Stimulated activated CD4-positive, alpha-beta T cell treated with anti-CD3 and anti-CD28 coated beads, Interleukin-1b, Interleukin-23, amount 100 ng/mL, for 48 hours (primary cell): ENCODE data around the gene DAAM1.

Source experiments
- DNase-seq: peaks from one replicate; pipeline ENCODE4 v3.0.0-alpha.2; 2020

The DAAM1 gene

GRCh38 chr14:59293935-59294661 is 105.6 kb downstream of the DAAM1 start:
- no peak for DNase-seq

GRCh38 chr14:59294662-59294992 is 106.2 kb downstream of the DAAM1 start:
- no peak for DNase-seq

GRCh38 chr14:59295951-59296350 is 107.5 kb downstream of the DAAM1 start:
- no peak for DNase-seq

- no peak for DNase-seq
Observed at GRCh38 chr14:59296508-59296907, 108.0 kb downstream of the DAAM1 start.

DNA sequence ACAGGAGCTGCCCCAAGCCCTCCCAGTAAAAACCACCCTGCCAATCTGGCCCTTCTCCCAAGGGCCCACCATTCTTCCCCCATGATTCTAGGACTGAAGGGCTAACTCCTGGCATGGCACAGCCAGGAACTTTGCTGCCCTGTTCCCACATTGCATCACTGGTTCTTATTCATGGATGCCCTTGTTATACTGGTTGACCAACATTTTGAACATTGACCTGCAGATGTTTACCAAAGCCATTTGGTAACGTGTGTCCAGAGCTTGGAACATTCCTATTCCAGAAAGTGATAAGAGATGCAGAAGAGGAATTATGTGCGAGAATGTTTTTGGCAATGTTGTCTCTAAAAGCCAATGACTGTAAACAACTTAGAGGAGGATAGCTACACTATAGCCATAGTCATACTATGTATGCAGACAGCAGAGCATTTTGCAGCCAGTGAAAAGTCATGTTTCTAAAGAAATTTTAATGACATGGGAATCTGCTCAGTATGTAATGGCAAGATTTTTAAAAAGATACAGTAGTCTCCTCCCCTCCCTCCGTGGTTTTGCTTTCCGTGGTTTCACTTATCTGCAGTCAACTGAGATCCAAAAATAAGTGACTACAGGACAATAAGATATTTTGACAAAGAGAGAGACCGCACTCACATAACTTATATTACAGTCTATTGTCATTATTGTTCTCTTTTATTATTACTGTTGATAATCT is 108.8 kb downstream of the DAAM1 start:
- DNase-seq, result no peak

- DNase-seq, result no peak
Observed at GRCh38 chr14:59299731-59300130, 111.3 kb downstream of the DAAM1 start.

DNA sequence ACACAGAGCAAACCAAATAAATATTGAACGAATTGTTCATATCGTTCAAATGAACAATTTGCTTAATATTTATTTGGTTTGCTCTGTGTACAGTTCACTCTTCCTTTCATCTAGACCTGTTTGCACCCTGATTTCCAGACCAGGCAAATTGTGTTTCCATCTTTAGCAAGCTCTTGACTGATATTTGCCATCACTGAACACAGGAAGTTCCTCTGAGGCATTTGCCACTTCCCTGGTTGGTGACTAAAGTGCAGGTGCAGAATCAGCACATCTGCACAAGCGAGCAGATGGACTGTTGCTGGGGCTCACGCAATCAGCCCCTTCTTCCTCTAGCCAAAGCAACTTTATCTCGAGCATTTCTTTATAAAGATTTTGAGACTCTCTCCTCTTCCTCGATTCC is 112.9 kb downstream of the DAAM1 start:
- peak; percentile 9 for DNase-seq

DNA sequence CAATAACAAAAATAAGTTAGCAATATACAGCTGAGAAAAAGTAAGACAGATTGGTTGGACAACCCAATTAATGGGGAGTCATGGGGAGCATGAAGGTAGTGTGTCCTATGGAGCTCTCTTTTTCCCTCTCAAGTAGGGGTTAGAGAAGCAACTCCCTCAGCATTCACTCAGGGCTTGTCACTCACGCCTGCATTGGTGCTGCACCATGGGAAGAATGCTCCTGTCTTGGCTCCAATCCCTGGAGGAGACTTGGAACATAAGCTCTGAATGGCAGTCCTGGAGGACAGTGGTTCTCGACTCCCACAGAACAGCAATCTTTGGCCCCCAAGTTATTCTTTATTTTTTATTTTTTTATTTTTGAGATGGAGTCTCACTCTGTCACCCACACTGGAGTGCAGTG is 113.8 kb downstream of the DAAM1 start:
- no peak for DNase-seq

DNA sequence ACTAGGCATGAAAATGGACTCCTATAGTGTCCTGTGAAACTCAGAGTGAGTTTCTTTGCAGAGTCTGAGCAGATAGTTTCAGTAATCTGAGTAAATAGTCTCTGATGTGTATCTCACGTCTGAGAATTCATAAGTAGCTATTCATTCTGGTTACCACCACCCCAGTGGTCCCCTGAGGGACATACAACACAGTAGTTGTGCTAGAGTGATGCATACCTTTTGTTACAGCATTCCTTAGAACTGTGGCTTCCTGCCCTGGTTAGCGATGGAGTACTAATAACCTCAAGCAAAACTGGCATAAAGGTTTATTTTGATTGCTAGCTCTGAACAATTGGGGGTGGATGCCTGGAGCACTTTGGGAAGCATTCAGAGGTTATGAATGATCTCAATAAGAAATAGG is 114.7 kb downstream of the DAAM1 start:
- no peak for DNase-seq

DNA sequence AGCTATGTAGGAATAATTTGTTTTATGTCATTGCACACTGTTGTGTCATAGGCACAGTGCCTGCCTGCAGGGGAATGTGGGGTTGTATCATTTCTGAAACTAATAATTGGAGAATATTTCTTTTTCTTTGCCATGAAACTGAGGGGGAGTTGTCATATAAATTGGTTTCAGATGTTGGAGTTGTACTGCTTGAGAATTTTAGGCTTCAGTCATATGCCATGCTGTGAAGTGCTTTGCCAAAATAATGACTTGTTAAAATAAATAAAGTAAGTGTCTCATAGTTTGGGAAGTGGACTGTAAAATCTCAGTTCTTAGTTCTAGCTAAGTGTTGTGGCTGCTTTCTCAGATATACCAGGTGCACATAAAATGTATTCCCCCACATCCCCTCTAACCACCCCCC is 116.8 kb downstream of the DAAM1 start:
- DNase-seq, result no peak

DNA sequence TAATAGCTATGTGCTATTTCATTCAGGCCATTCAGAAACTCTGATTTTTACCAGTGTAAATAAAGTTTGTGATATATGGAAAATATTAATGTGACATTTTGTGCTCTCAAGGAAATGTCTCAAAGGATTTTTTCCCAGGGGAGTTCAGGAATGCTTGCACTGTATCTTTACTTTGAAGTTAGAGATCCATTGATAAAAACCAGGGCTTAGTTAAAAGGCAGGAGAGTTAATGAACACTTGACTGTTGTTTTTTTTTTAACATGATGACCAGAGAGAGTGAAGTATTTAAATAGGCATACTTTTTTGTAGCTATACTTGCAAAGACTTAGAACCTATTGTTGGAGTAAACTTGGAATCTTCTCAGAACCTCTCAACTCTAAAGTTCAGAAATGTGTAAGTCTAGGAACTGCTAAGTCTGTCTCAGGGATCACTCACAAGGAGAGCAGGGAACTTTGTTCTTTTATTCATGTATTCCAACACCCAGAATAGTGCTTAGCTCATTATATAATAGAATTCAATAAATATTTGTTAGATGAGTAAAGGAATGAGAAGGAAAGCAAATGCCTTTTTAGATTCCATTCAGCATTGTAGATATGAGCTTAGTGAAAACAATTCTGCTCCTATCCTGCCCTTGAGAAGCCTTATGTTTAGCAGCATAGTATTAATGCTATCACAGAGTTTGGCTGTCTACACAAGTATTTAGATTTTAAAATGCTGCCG is 117.5 kb downstream of the DAAM1 start:
- DNase-seq, result no peak

DNA sequence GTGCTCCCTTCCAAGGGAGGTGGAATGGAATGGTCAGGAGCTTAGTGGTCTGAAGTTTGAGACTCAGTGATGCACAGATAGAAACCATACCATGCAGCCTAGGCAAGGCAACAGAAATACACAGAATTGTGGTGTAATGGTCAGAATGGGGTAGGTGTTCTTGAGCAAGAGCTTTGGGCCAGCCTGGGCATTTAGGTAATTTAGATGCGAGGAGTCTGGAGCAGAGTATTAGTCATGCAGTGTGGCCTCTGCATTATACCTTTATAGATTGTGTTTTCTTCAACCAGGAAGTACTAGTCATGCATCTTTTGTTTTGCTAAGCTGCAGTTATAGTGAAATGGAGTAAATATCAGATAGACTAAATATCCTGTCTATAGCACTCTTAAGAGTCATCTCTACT is 118.3 kb downstream of the DAAM1 start:
- DNase-seq, result no peak

GRCh38 chr14:59308086-59308485 is 119.6 kb downstream of the DAAM1 start:
- no peak for DNase-seq

- DNase-seq, result no peak
Observed at GRCh38 chr14:59308673-59309072, 120.2 kb downstream of the DAAM1 start.

- DNase-seq, result no peak
Observed at GRCh38 chr14:59309291-59309900, 120.9 kb downstream of the DAAM1 start.

DNA sequence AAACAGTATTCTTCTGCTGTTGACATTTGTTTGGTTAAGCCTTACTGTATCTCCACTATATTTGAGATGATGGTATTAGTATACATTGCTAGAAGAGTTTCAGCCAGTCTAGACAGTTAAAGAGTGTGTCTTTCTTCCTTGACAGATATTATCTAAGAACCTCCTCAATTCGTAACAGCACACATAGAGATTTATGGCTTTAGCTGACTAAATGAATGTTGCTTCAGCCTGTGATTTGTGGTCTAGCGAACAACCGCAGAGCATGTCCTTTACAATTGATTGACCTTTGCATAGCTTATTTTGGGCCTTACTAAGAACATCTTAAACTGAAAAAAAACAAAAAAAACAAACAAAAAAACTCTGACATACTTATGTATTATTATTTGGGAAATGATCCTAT is 122.2 kb downstream of the DAAM1 start:
- DNase-seq, result no peak

GRCh38 chr14:59311723-59312122 is 123.3 kb downstream of the DAAM1 start:
- DNase-seq, result no peak

- no peak for DNase-seq
Observed at GRCh38 chr14:59313144-59313651, 124.7 kb downstream of the DAAM1 start.

DNA sequence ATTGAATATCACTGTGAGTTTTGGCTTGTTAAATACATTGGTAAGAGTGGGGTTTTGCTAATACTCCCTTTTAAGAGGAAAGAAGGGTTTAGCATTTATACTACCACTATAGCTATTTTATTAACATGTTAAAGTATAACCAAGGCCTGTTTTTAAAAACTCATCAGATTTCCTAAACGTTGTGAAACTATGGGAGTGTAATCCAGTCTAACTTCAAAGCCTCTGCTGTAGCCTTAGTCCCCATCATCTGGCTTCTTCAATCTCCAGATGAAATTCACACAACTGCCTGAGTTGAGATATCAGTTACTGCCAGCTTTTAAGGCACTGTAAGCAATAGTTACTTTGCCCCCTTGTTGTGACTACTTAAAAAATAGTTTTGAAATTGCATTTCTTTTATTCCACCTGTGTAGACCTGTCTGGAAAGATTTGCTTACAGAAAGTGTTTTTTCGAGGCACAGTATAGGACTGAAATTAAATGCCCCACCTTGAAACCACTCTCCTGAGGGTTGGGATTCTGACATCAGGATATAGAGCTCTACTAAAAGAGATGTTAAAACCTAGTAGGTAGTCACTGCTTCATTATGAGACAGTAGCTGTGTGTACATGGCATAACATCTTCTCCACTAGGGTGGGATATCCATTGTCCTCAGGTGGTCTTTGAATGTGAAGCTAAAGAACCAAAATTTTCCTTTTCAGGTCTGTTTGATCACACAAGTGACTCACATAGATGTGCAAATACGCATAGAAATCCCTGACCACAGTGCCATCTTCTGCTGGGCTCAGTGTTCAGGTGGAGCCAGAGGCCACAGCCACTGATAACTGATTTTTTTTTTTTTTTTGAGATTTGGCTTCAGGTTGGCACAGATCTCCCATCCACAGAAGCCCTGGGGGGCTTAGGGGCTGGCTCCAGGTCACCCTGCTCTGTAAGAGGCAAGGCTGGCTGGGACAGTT is 125.5 kb downstream of the DAAM1 start:
- DNase-seq, result no peak

DNA sequence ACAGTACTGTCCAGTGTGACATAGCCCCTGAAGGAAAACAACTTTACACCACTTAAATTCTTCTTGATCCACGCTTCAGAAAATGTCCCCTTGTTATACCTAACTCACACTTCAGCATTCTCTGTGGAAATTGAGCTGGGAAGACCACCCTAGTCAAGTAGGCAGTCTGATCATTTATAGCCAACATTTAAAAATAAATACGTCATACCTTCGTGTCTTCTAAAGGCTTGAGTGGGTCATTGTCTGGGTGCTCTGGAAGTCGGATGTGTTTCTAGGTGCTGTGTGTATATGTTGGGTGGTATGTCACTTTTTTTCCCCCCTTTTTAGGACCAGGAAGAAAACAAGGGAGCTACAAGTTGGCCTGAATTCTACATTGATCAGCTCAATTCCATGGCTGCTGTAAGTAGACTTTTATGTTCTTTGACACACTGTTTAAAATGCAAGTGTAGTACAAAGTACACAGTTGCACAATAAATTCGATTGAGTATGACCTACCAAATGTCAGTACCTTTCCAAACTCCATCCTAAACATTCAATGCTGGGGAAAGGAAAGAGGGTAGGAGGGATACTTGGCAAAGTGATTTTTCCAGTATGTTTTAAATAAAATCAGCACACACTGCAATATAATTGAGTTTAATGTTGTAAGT is 126.6 kb downstream of the DAAM1 start:
- DNase-seq, result no peak

DNA sequence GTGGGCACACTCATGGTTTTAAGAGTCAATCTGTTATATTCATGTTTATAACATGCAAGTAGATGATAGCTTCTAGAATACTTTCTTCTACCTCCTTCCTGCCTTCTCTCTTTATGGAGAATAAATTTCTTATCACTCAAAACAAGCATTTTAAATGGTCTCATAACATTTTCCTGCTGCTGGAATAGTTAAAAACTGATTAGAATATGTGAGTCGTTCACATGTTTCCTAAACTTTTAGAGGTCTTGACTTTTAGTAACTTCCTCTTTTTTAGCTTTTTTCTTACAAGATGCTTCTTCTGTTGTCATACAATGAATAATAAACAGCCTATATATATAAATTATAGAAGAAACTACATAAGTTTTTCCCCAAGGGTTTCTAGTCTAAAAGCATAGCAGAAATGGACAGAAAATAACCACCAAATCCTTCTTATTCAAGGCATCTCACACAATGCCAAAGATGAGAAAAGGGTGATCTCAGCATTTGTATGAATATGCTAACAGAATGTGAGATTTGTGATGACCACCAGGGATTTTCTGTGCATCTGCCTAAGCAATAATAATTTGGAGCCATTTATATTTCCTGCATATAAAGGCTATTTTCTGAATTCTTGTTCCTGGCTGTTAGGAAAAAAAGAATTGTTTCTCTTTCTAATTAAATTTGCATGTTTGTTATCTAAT is 127.8 kb downstream of the DAAM1 start:
- DNase-seq, result no peak
